HFFc6 (cell line): Measurements from ENCODE around the gene GABBR2. TPM values are rescaled to one million over a fixed set of nuclear protein-coding genes. Genes with fewer than 3 reads are reported as not detected.

Experiments
- DNase-seq: peaks from one replicate; pipeline ENCODE4 v3.0.0-alpha.2; 2018
- H3K27ac Mint-ChIP-seq: 2 replicates; pipeline ENCODE4 v1.8.0; 2020; ENCODE audit warnings: mild to moderate bottlenecking, mixed read lengths
- H3K27me3 Mint-ChIP-seq: 2 replicates; pipeline ENCODE4 v1.8.0; 2021; ENCODE audit warnings: mild to moderate bottlenecking, moderate library complexity, mixed read lengths; ENCODE audit not compliant: insufficient read depth
- H3K36me3 Mint-ChIP-seq: 2 replicates; pipeline ENCODE4 v1.8.0; 2021; ENCODE audit warnings: low read depth, mixed read lengths
- H3K4me1 Mint-ChIP-seq: 2 replicates; pipeline ENCODE4 v1.8.0; 2020; ENCODE audit warnings: low read depth, mixed read lengths
- H3K4me3 Mint-ChIP-seq: 2 replicates; pipeline ENCODE4 v1.8.0; 2020; ENCODE audit warnings: mild to moderate bottlenecking, moderate library complexity, mixed read lengths
- H3K9me3 Mint-ChIP-seq: 2 replicates; pipeline ENCODE4 v1.8.0; 2020; ENCODE audit warnings: mild to moderate bottlenecking, mixed read lengths
- CTCF ChIP-seq: fragments of 200-600 bp; sonication (generic); IDR thresholded peaks from 2 replicates; pipeline ENCODE4 v1.5.0; 2021; ENCODE audit warnings: antibody characterized with exemption, mild to moderate bottlenecking
- total RNA-seq, 6 experiments: library from RNA; stranded (reverse); fragmentation: NEBNext Ultra II Directional; extraction: Animal tissue kit (Norgen Biotek cat#: 25700); gene quantifications; 2 replicates in 1 of 6; 3 replicates in 5 of 6; pipeline ENCODE4 v1.2.3, GENCODE V29; 2021

The GABBR2 gene
- total RNA-seq, 6 experiments from 2014 or later = 3.1 to 9.3 (median 7.6) TPM

- peaks cover 39% of the 10 kb centered on the region for H3K4me1 Mint-ChIP-seq
- H3K27ac Mint-ChIP-seq = peak overlapping the region; percentile 63; the same call in 1 of the 2 replicates
- H3K9me3 Mint-ChIP-seq = no peaks in the 10 kb centered on the region
- H3K36me3 Mint-ChIP-seq = no peaks in the 10 kb centered on the region
- peak; percentile 51 for DNase-seq
- TF ChIP-seq CTCF = peak; percentile 76
- no peaks in the 10 kb centered on the region for H3K27me3 Mint-ChIP-seq
- H3K4me3 Mint-ChIP-seq = peak overlapping the region; percentile 77
Observed at GRCh38 chr9:98523231-98523901, 185.4 kb downstream of the GABBR2 start.

DNA sequence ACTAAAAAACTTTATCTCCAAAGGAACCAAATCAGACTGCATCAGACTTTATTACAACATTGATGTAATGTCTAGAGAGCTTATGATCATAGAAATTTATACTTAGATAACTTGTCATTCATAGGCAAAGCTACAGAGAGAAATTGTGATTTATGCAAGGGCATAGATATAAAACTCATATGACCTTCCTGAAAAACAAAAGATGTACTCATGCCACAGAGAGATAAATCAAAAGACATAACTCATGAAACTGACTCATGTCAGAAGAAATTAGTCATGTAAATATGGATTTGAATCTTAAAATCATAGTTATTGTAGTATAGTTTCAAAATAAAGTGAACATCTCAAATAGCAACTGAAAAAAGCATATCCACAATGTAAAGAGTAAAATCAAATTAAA, 186.2 kb downstream of the GABBR2 start:
- Mint-ChIP-seq H3K27me3 (no peaks in the 10 kb centered on the region), H3K27ac (no peak overlapping the region; the same call in 1 of the 2 replicates), H3K36me3 (no peaks in the 10 kb centered on the region), H3K4me1 (peaks cover 39% of the 10 kb centered on the region), H3K9me3 (no peaks in the 10 kb centered on the region), H3K4me3 (peak overlapping the region; percentile 77; the same call in 1 of the 2 replicates)
- TF ChIP-seq CTCF = no peak
- DNase-seq = no peak

DNA sequence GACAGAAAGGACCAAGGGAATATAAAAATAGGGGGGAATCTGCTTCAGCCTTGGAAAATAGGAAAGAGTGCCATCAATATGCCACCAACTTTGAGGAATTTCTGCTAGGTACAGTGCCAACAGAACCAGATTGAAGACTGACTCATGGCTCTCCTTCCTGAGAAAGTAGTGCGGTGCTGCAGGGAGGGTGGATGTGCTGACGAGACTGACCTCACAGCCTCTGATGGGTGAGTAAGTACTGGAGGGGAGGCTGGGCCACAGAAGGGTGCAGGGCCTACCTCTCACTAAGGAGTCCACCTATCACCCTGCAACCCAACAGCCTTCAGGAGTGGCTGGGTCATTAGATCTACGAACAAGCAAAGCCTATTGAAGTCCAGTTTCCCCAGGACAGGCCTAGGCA, 187.6 kb downstream of the GABBR2 start:
- 0 out of 2 replicates have a peak overlapping the region, but pooled peaks have one; percentile 8 for H3K4me3 Mint-ChIP-seq
- H3K27me3 Mint-ChIP-seq = no peaks in the 10 kb centered on the region
- H3K27ac Mint-ChIP-seq = peak overlapping the region; percentile 85
- no peaks in the 10 kb centered on the region for H3K9me3 Mint-ChIP-seq
- H3K36me3 Mint-ChIP-seq = no peaks in the 10 kb centered on the region
- peak; percentile 78 for DNase-seq
- H3K4me1 Mint-ChIP-seq = peaks cover 39% of the 10 kb centered on the region
- TF ChIP-seq CTCF = no peak

- peak overlapping the region; percentile 85 for H3K27ac Mint-ChIP-seq
- DNase-seq = no peak
- no peaks in the 10 kb centered on the region for H3K36me3 Mint-ChIP-seq
- H3K9me3 Mint-ChIP-seq = no peaks in the 10 kb centered on the region
- peak overlapping the region; percentile 8; the same call in 1 of the 2 replicates for H3K4me3 Mint-ChIP-seq
- peaks cover 39% of the 10 kb centered on the region for H3K4me1 Mint-ChIP-seq
- no peak for TF ChIP-seq CTCF
- H3K27me3 Mint-ChIP-seq = no peaks in the 10 kb centered on the region
Observed at GRCh38 chr9:98520221-98520960, 188.3 kb downstream of the GABBR2 start.

GRCh38 chr9:98519641-98520040, 189.1 kb downstream of the GABBR2 start:
- Mint-ChIP-seq H3K27me3 (no peaks in the 10 kb centered on the region), H3K27ac (peak overlapping the region; percentile 85; the same call in 1 of the 2 replicates), H3K4me1 (peaks cover 39% of the 10 kb centered on the region), H3K4me3 (no peak overlapping the region), H3K9me3 (no peaks in the 10 kb centered on the region), H3K36me3 (no peaks in the 10 kb centered on the region)
- DNase-seq = no peak
- no peak for TF ChIP-seq CTCF
